Stimulated activated CD4-positive, alpha-beta T cell treated with anti-CD3 and anti-CD28 coated beads, Interleukin-2, amount 100 ng/mL, for 4 hours (primary cell): ENCODE data around the gene CDH22.

Experiments used
- DNase-seq: peaks from one replicate; pipeline ENCODE4 v3.0.0-alpha.2; 2020; ENCODE audit warnings: low read depth

The CDH22 gene

GRCh38 chr20:46192376-46192944, 115.8 kb downstream of the CDH22 start:
- no peak for DNase-seq

GRCh38 chr20:46191611-46192010, 116.7 kb downstream of the CDH22 start:
- no peak for DNase-seq

- DNase-seq: no peak
Observed at GRCh38 chr20:46191168-46191540, 117.1 kb downstream of the CDH22 start.

- no peak for DNase-seq
Observed at GRCh38 chr20:46190478-46191167, 117.7 kb downstream of the CDH22 start.

GRCh38 chr20:46188866-46189541, 119.3 kb downstream of the CDH22 start:
- DNase-seq: no peak

GRCh38 chr20:46186210-46186609, 122.1 kb downstream of the CDH22 start:
- no peak for DNase-seq

- DNase-seq: no peak
Observed at GRCh38 chr20:46185353-46185752, 122.9 kb downstream of the CDH22 start.

GRCh38 chr20:46183768-46184167, 124.5 kb downstream of the CDH22 start:
- DNase-seq: no peak

- no peak for DNase-seq
Observed at GRCh38 chr20:46182276-46183200, 125.8 kb downstream of the CDH22 start.

- no peak for DNase-seq
Observed at GRCh38 chr20:46179862-46180261, 128.4 kb downstream of the CDH22 start.

- no peak for DNase-seq
Observed at GRCh38 chr20:46178891-46179290, 129.4 kb downstream of the CDH22 start.

- DNase-seq: no peak
Observed at GRCh38 chr20:46177768-46178167, 130.5 kb downstream of the CDH22 start.

- DNase-seq: no peak
Observed at GRCh38 chr20:46176739-46177378, 131.4 kb downstream of the CDH22 start.

- DNase-seq: no peak
Observed at GRCh38 chr20:46175127-46175494, 133.2 kb downstream of the CDH22 start.

GRCh38 chr20:46174469-46175126, 133.7 kb downstream of the CDH22 start:
- peak; percentile 55 for DNase-seq

- no peak for DNase-seq
Observed at GRCh38 chr20:46173652-46174468, 134.4 kb downstream of the CDH22 start.

GRCh38 chr20:46172961-46173536, 135.2 kb downstream of the CDH22 start:
- no peak for DNase-seq

GRCh38 chr20:46172455-46172854, 135.8 kb downstream of the CDH22 start:
- no peak for DNase-seq

GRCh38 chr20:46171909-46172308, 136.4 kb downstream of the CDH22 start:
- DNase-seq: no peak

- no peak for DNase-seq
Observed at GRCh38 chr20:46171476-46171875, 136.8 kb downstream of the CDH22 start.
